Measurements from ENCODE around the gene FGD5.

DNA sequence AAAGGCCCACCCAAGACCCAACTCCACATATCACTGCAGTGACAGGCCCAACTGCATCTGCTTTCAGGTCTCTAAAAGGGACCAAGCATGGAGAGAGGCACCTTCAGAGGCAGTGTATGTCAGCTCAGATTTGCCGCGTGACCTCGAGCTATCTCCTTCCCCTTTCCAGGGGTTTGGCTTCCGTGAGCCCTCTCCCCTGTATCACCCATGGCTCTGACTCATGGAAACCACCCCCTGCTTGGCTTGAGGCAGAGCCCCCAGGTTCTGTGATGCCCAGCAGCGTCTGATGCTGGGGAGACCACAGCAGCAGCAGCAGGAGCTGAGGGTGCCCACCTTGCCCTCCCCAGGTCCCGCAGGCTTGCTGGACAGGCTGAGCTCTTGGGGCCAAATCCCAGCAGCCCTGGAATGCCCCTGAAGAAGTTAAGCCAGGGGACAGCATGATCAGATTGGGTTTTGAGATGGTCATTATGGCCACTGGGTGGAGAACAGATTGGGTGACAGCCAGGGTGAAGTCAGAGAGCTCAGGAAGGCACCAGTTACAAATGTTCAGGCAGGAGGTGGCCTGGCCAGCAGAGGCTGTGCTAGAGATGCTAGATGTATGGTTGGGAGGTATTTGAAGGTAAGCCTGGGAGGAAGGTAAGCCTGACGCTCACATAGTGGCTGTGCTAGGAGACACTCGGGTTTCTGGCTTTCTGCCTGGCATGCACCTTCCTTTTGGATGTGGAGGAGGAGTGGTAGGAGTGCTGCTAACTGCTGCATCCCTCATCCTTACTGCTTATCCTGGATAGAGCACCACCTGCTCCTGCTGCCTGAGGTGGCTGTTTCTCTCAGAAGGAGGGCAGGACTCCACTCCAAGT, 42.9 kb downstream of the FGD5 start:
- TF ChIP-seq POLR2A (IDR thresholded peaks at IDR 0.05) (no peak), CTCF (IDR thresholded peaks at IDR 0.05) (no peak)

Measured in heart left ventricle (tissue), 13 donors.